ENCODE data around the gene CDC42BPB.

CDC42BPB gene

DNA sequence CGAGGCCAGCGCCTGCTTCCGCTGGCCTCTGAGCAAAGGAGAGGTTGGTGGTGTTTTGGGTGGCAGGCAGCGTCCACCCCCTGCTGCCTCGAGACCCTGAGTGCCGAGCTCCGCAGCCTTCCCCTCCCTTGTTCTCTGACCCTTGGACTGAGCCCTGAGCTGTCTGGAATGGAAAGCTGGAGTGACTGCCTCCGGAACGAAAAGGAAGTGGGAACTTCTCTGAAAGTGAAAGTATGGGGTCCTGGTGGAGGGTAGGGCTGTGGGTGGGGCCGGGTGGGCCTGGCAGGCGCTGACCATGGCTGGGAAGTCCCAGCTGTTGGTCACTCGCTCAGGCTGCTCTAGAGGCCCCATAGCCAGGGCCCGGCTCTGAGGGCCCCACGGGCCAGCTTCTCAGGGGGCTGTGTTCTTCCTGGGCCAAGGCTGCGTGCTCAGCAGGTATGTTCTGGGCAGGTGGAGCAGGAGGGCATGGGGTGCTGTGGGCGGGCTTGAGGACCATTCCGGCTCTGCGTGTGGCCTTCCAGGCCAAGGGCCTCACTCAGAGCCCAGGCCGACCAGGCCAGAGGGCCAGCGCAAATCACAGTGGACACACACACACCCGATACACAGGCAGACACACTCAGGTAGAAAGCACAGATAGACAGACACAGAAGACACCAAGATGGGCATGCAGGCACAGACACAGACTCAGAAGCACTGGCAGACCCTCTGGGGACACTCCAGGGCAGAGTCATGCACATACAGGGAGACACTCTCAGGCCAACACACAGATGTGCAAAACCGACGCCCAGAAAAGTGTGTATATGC is 37.3 kb upstream of the CDC42BPB start, which contains the start of gene EXOC3L4:
Gene EXOC3L4, plus strand, starts transcription at position 320 of the 804 bp plus-strand sequence. CDS start 5,495 bp downstream, outside the sequence.
- no peak for DNase-seq

DNA sequence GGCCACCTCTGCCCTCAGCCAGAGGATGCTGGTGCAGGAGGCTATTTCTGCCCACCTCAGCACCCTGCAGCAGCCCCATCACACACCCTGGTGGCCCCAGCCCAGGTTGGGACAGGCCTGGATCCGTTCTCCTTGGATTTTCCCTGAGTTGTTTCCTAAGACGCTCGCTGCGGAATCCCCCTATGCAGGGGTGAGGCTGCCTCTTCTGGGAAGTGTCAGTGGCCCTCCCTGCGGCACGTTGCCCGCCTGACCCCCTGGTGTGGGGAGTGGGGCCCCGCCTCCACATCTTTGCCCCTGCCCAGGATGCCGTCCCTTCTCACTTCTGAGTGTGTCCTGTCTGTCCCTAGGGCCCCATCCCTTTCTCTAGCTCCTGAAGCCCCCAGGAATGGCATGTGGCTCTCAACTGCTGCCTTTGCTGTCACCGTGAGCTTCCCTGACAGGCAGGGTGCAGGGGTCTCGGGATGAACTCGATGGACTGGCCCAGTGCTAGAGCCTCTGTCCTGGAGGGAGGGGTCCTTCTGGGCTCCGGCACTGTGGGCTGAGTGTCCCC is 36.6 kb upstream of the CDC42BPB start:
- DNase-seq: no peak

DNA sequence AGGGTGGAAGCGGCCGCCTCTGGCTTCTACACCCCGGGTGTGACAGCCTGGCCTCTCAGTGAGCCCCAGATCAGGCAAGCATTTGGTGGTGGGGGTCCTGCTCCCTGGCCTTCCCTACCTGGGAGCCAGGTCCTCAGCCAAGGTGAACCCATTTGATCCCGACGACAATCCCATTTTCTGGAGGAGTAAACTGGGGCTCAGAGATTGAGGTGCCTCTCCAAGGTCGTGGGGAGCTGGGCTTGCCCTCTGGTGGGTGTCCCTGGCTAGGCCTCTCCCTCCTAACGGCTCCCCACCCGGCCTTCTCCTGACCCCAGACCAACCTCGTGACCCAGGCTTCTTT is 34.5 kb upstream of the CDC42BPB start:
- no peak for DNase-seq

DNA sequence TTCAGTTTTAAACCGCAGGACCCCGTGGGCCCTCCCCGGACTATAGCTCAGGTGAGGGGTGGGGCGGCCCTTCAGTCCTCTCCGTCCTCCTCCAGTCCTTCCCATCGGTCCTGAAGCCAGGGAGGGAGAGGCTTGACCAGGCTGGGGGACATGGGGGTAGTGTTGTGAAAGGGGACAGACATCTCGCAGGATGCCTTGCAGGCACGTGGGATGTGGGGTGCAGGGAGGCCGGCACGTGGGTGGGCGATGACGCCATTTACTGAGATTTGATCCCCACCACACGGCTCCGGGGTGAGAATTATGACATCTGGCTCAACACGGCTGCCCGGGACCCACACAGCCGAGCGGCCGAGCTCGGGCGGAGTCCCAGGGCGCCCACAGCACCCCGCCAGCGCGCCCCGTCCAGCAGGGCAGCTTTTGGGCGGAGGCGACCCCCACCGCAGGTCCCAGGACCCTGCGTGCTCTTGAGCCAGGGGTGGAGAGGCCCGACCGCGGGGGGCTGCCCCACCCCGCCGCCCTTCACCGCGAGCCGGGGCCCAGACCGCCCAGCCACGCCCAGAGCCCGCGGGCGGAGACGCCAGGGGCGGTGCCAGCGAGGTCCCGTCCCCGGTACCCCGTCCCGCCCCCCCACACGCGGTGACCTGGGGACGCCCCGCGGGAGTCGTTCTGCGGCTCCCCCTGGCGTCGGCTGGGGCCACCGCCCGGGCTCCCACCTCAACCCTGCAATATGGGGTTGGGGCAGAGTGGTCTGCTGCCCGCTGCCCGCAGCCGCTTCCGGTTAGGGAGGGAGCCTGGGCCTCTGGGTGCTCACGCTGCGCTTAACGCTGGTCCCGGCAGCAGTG is 33.9 kb upstream of the CDC42BPB start:
- no peak for DNase-seq

DNA sequence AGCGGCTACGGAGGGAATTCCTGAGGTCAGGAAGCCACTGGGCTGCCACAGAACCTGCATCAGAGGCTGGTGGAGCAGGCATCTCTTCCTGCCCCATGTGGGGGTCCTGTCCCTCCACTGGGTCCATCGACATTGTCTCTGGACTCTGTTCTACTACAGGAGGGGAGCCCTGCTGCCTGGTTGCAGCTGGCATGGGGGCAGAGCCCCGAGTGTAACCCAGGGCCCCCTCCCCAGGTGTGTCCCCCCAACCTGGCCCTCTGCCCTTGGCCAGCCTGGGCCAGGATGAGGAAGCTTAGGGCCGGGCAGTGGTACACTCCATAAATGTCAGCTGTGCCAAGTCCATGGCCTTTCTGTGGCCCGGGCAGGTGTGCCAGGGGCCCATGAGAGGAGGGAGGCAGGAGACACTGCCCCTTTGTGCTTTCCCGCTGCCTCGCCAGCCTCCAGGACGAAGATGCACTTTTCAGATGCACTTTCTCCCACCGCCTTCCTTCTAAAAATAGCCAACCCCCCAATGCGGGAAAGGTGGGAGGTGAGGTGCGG is 33.2 kb upstream of the CDC42BPB start:
- DNase-seq: no peak

DNA sequence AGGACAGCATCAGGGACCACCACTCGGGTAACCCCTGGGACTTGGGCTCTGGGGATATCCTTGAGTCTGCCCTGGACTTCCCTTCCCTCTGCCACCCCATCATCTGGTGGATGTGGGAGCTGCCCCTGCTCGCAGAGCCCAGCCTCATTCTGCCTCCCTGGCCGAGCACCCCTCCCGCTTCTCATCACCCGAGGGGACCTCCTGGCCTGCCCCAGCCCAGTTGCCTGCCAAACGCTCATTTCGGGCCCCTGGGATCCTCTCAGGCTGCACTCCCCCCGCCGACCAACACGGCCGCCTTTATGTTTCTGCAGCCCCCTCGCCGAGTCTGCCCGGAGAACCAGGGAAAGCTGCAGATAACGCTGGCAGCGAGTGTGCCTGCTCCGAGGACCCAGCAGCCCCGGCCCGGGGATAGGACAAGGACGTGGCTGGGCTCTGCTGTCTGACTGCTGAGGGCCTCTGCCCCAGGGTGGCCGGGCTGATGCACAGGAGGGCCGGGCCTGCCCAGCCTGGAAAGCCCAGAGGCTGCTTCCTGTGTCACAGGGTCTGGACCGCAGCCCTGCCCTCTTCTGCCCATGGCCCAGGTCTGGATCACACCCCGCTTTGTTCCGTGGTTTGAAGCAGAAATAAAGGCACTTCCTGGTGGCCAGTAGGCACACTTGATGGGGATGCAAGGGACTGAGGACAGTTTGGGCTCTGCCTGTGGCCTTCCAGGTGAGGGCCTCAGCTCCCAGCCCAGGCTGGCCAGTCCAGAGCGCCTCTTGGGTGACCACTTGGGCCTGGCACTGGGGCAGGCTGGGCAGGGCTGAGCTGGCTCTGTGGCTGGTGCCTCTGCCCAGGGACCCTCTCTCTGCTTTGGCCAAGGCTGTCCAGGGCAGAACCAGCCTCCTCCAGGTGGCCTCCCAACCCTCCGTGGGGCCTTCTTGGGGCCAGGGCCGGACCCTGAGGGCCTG is 32.3 kb upstream of the CDC42BPB start:
- DNase-seq: no peak

DNA sequence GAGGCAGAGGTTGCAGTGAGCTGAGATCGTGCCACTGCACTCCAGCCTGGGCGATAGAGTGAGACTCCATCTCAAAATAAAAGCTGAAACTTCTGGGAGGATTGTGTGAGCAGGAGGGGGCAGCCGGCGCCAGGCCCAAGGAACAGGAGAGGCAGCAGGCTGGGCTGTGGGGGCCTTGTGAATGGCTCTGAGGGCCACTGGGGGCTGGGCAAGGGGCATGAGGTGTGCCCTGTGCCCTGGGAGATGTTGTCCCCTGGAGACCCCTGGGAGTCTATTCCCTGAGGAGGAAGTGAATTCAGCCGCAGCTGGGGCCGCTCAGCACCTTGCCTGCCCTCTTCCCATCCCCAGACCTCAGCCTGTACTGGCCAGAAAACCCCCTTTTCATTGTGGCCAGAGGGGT is 31.6 kb upstream of the CDC42BPB start:
- no peak for DNase-seq

DNA sequence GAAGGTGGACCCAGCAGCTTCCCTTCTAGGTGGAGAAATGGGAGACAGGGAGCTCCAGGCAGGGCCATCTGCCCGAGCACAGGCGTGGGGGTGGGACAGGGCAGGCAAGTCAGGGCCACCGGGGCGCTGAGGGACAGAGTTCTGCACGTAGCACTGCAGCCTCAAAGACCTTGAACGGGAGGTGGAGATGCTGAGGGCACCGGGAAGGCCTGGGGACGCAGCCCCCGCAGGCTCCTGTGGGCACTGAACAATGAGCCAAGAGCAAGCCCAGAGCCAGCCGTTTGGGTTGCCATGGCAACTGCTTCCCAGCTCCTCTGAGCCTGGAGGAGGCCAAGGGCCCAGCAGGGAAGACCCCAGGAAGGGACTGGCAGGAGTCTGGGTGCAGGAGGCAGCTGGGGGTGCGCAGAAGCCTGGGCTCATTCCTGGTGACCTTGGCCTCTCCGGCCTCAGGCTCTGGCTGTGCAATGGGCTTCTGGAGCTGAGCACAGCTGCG is 30.0 kb upstream of the CDC42BPB start:
- no peak for DNase-seq

DNA sequence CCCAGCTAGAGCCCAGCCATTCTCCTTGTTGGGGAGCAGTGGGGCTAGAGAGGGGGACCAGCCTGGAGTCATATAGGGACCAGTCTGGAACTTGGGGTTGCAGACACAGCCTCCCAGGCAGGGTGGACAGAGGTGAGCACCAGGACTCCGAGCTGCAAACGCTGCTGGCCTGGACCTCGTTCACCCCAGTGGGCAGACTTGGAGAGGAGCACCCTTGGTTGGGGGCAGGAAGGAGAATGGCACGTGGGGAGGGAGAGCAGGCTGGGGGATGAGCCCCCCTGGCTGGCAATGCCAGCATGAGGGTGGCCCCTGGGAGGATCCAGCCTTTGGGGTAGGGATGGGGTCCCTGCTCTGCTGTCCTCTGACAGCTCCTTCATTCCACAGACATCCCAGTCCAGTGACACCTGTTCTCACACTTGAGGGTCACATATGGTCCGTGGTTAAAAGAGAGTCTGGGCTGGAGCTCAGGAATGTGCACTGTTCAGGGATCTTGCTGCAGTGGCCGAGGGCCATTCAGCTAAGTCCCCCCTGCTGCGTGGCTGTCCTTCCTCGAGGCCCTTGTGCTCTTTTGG is 29.5 kb upstream of the CDC42BPB start:
- DNase-seq: no peak

DNA sequence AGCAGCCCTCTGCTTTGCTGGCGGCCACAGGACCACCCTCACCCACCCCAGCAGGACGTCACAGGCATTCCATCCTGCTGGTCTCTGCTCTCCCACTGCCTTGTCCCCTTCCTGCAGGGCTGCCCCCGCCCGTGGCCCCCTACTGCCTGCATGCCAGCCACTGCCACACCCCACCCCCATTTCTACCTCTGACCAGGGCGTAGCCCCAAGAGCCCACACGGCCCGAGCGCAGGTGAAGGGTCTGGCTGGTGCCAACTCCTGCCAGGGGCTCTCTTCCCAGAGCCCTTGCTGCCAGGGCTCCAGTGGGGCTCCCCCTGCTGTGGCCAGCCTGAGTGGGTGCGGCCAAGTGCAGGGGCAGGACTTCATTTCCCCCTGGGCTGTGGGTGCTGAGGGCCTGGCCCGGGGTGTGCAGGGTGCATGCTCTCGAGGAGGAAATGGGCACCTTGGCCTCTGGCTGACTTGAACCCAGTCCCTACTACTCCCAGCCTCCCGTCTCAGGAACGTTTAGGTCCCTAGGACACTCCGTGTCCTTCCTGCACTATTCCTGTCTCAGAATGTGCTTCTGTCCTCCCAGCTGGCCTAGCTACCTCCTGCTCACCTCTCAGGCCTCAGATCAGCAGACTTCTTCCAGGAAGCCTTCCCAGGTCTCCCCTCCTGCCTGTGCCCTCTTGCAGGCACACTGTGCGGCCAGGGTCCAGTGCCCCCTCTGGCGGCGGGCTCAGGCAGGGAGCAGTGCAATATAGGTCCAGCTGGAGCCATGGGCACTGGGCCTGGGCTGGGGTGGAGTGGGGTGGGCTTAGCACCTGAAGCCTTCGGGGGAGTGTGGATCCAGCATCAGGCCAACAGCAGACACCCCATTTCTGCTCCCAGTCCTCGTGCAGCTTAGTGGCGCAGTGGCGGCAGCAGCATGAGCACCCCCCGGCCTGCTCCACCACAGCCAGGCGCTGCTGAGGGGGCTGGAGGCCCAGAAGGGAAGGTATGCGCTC is 28.1 kb upstream of the CDC42BPB start:
- DNase-seq: no peak

DNA sequence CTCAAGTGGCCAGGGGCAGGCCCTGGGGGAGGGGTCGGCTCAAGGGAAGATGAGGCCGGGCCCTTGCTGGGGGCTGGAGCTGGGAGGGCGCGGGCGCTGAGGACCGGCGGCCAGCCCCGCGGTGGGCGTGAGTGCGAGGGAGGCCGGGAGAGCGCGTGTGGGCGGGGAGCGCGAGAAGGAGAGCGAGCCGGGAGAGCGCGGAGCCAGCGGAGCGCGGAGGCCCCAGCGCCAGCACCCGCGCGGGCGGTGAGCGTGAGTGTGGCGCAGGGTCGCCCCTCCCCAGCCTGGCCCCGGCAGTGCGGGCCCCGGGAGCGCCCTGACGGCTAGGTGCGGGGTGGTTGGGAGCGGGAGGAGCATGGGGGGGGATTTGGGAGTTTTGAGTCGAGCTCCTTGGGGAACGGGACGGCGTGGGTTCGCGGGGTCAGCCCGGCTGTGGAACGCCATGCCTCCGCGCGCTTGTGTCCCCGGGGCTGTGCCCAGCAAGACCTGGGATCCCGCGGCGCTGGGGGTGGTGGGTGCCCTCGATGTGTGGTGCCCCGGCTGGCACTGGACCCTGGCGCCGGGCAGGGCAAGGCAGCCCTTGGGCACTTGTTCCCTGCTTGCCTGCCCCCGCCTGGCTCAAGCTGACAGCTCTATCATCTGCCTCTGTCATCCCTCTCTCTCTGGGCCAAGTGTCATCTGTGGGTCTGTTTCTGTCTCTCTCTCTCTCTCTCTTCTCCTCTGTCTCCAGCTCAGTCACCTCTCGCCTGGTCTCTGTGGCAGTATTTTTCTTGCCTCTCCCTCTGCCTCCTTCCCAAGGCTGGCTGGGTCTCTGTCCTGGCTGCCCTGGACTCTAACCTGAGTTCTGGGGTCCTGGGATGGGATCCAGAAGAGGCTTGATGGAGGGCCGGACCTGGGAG is 26.9 kb upstream of the CDC42BPB start, which contains the start of gene LBHD2:
Gene LBHD2, plus strand, starts transcription at position 190 of the 899 bp plus-strand sequence. CDS start 1,803 bp downstream, outside the sequence.
- DNase-seq: no peak

DNA sequence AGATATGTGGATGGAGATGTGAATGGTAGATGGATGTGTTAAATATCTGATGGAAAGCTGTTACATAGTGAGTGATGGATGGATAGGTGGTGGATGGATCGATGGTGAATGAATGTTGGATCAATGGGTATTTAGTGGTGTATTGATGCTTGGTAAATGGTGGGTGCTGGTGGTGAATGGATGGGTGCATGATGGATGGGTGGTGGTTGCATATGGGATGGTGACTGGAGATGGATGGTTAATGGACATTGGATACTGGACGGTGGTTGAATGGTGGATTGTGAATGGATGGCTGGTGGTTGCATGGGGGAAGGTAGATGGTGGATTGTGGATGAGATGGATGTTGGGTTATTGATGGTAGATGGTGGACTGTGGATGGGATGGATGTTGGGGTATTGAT is 24.6 kb upstream of the CDC42BPB start:
- DNase-seq: no peak

DNA sequence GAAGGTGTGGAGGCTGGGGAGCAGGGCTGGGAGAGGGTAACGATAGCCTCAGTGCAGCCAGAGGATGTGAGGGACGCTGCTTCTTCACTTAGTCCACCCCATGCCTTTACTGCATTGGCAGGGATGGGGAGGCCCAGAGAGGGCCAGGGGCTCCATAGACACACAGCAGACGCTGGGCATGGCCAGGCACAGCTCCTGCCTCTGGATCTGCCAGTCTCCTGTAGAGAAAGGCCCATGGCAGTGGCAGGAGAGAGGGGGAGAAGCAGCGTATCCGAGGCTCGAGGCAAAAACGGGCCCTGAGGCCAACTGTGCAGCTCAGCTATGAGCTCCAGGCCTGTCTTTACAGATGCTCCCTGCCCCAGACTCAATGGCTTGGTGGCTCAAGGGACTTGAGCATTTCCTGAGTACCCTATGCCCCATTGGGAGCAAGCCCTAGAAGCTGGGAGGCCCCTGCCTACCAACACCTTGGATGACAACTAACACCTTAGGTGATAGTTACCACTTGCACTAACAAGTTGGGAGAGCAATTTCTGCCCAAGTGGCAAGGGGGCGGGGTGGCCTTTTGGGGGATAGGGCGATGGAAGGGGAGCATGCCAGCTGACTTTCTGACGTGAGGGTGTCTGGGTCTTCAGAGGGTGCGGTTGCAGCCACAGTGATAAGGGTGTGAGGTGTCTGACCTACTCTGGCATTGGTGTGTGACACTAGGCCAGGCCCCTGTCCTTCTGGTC is 21.7 kb upstream of the CDC42BPB start:
- no peak for DNase-seq

DNA sequence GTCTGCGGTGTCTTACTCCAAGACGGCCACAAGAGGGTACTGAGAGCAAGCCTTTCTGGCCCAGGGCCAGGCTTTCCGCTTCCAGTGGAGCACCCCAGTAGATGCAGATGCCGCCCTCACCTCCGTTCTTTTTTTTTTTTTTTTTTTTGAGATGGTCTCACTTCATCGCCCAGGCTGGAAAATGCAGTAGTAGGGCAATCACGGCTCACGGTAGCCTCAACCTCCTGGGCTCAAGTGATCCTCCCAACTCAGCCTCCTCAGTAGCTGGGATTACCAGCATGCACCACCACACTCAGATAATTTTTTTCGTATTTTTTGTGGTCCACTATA is 21.0 kb upstream of the CDC42BPB start:
- DNase-seq: peak in 8 of 14 donors; percentile 7 to 64 (median 23)

DNA sequence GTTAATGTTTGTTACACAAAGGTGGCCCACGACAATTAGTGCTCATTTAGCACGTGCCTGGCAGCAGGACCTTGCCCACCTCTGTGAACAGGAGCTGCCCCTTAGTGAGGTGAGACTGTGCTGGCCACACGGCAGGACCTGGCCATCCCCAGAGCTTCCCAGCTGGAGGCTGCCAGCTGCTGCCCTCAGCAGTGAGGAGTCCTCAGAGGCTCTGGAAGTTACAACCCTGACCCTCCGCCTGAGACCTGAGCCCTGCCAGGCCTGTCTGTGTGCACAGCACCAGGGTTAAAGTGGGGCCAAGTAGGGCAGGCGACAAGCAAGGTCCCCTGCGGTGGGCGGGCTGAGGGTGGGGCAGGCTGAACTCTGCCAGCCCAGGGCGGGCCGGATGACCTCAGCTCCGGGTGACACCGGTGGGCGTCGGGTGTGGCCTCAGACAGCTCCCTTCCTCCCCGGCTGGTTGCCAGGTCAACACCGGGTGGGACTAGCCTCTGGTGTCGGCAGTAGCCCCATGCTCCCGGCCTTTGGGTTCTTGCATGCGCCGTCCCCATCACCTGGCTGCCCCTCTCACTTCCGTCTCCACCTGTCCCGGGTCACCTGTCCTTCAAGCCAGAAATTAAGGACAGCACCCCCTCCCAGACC is 17.5 kb upstream of the CDC42BPB start:
- no peak for DNase-seq

DNA sequence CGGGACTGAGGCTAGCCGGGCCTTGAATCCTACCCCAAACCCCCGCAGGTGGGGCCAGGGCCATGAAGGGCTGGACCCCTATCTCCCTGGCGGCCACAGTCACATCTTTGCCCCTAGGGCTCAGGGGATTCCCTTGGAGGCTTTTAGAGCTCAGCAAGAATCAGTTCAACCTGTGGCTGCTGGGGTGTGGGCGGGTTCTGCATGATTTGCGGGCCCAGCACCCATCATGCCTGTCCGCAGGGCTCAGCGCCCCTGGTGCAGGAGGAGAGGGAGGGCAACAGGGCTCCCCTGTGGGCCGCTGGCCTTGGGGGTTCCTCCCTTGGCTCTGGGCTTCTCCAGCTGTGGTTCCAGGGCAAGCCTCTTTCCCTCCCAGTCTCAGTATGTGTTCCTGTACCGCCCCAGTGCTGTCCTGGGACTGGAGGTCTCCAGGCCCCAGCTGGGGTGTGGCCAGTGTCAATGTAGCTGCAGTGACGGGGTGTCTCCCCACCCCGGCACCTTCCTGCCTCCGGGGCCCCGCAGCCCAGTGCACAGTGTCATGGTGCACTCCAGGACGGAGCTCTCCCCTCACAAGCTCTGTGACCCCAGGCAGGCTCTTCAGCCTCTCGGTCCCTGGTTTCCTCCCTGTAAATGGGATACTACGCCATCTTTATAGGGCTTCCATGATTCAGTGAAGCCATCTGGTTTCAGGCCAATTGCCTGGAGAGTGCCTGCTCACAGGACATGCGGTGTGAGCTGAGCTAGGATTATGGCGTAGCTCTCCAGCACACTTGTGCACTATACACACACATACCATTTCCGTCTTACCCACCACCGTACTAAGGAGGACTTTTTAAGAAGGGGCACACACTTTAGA is 16.8 kb upstream of the CDC42BPB start:
- DNase-seq: no peak

DNA sequence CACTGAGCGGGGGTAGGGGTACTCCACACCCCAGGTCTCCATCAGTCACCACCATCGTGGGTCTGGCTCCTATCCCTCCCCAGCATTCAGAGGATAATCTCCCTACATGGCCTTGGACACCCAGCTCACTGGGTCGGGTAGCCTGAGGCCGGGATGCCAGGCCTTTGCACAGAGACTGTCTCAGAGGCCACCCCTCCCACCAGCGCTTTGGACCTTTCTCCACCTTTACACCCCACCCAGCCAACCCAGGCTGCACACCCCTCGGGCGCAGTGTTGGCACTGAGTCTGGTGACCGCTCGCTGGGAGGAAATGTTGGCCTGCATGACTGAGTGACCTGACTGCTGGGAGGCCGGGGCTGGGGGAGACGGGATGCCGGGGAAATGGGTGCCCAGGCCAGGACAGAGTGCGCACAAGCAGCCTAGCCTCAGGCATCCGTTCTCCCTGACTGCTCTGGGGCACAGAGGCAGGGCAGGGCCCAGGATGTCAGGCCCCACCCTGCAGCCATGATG is 16.1 kb upstream of the CDC42BPB start:
- DNase-seq: no peak

All from C1 segment of cervical spinal cord (tissue), 14 donors.